IMR-90 (cell line): ENCODE measurements around the gene MROH8. TPM values are rescaled to one million over a fixed set of nuclear protein-coding genes. Genes with fewer than 3 reads are reported as not detected.

ENCODE experiments used
- ATAC-seq: fragments of 200-7000 bp; cut with Tn5 transposase; 2 replicates; pipeline ENCODE4 v1.9.1; 2020; ENCODE audit warnings: low read depth, mild to moderate bottlenecking, moderate library complexity
- BruUV-seq: library from RNA; stranded (reverse); fragments of 400-500 nt; replicated peaks from 2 replicates; lab custom pipeline; 2021; lab: Mats Ljungman, UMichigan
- CTCF ChIA-PET: fragments of 300-600 bp; formaldehyde crosslinking; extraction: SDS; loops from one replicate; lab custom pipeline; 2021; ENCODE audit warnings: antibody characterized with exemption; lab: Yijun Ruan, JAX
- POLR2A ChIA-PET: fragments of 300-600 bp; sonication (Branson Sonifier 250); formaldehyde crosslinking; loops from one replicate; lab custom pipeline; 2022; ENCODE audit warnings: antibody characterized with exemption; ENCODE audit not compliant: unreplicated experiment; lab: Charles Lee
- DNase-seq: peaks from one replicate; pipeline ENCODE4 v3.0.0; 2013
- H2AFZ ChIP-seq: replicated peaks from 2 replicates; pipeline ENCODE3; 2013; ENCODE audit warnings: low read length, mild to moderate bottlenecking; ENCODE audit not compliant: poor library complexity
- H2AK5ac ChIP-seq: 2 replicates; pipeline ENCODE4 v1.6.1; 2013; ENCODE audit warnings: low read depth, low read length, inconsistent platforms
- H2AK9ac ChIP-seq: replicated peaks from 2 replicates; pipeline ENCODE3; 2013; ENCODE audit warnings: mild to moderate bottlenecking, low read depth, low read length, moderate library complexity; ENCODE audit not compliant: poor library complexity
- H2BK120ac ChIP-seq: 2 replicates; pipeline ENCODE4 v1.6.1; 2013; ENCODE audit warnings: low read depth, low read length, inconsistent platforms
- H2BK15ac ChIP-seq: 3 replicates; pipeline ENCODE4 v1.6.1; 2013; ENCODE audit warnings: low read depth, low read length, inconsistent platforms
- H2BK20ac ChIP-seq: 2 replicates; pipeline ENCODE4 v1.6.1; 2013; ENCODE audit warnings: low read depth, mild to moderate bottlenecking, inconsistent platforms, low read length, moderate library complexity
- H2BK5ac ChIP-seq: 2 replicates; pipeline ENCODE4 v1.6.1; 2013; ENCODE audit warnings: mild to moderate bottlenecking, low read depth, low read length, inconsistent platforms; ENCODE audit not compliant: poor library complexity, severe bottlenecking
- H3K14ac ChIP-seq: replicated peaks from 2 replicates; pipeline ENCODE4 v1.6.1; 2013; ENCODE audit warnings: low read depth, low read length, inconsistent platforms
- H3K18ac ChIP-seq: 2 replicates; pipeline ENCODE4 v1.6.1; 2013; ENCODE audit warnings: low read depth, low read length, control low read depth
- H3K23ac ChIP-seq: 2 replicates; pipeline ENCODE4 v1.6.1; 2013; ENCODE audit warnings: low read depth, low read length, inconsistent platforms
- H3K27ac ChIP-seq: 2 replicates; pipeline ENCODE4 v1.5.1; 2013; ENCODE audit warnings: mild to moderate bottlenecking, control low read depth, low read length; ENCODE audit not compliant: insufficient read depth
- H3K27me3 ChIP-seq: 2 replicates; pipeline ENCODE4 v1.6.1; 2013; ENCODE audit warnings: low read length; ENCODE audit not compliant: control insufficient read depth, insufficient read depth
- H3K36me3 ChIP-seq: 2 replicates; pipeline ENCODE4 v1.6.1; 2013; ENCODE audit warnings: low read length, mixed read lengths; ENCODE audit not compliant: control insufficient read depth, insufficient read depth
- H3K4ac ChIP-seq: 2 replicates; pipeline ENCODE4 v1.6.1; 2013; ENCODE audit warnings: low read depth, low read length, inconsistent platforms
- H3K4me1 ChIP-seq: 2 replicates; pipeline ENCODE4 v1.6.1; 2013; ENCODE audit warnings: low read length, mixed read lengths; ENCODE audit not compliant: control insufficient read depth, insufficient read depth
- H3K4me2 ChIP-seq: 2 replicates; pipeline ENCODE4 v1.6.1; 2013; ENCODE audit warnings: low read depth, mild to moderate bottlenecking, control low read depth, low read length, moderate library complexity
- H3K4me3 ChIP-seq: 2 replicates; pipeline ENCODE4 v1.5.1; 2013; ENCODE audit warnings: low read depth, mild to moderate bottlenecking, control low read depth, low read length, moderate library complexity; ENCODE audit not compliant: insufficient read depth
- H3K56ac ChIP-seq: 2 replicates; pipeline ENCODE4 v1.6.1; 2013; ENCODE audit warnings: low read length, inconsistent platforms; ENCODE audit not compliant: insufficient read depth; ENCODE audit errors: extremely low read depth
- H3K79me1 ChIP-seq, 2 experiments: 2 replicates each; pipeline ENCODE4 v1.6.1; 2013; ENCODE audit warnings: low read length in 2 of 2, inconsistent platforms in 1 of 2, low read depth in 1 of 2
- H3K9ac ChIP-seq: 2 replicates; pipeline ENCODE4 v1.6.1; 2013; ENCODE audit warnings: low read depth, low read length, control low read depth
- H3K9me1 ChIP-seq: 2 replicates; pipeline ENCODE4 v1.6.1; 2013; ENCODE audit warnings: low read length, inconsistent platforms; ENCODE audit not compliant: insufficient read depth
- H3K9me3 ChIP-seq: 2 replicates; pipeline ENCODE4 v1.6.1; 2013; ENCODE audit warnings: low read length; ENCODE audit not compliant: control insufficient read depth, insufficient read depth
- H4K20me1 ChIP-seq: 2 replicates; pipeline ENCODE4 v1.6.1; 2013; ENCODE audit warnings: low read length, inconsistent platforms; ENCODE audit not compliant: insufficient read depth
- H4K5ac ChIP-seq: 2 replicates; pipeline ENCODE4 v1.6.1; 2013; ENCODE audit warnings: mild to moderate bottlenecking, low read depth, low read length, control low read depth
- H4K8ac ChIP-seq, 2 experiments: 2 replicates each; pipeline ENCODE4 v1.6.1; 2013; ENCODE audit warnings: low read depth in 2 of 2, low read length in 2 of 2, control low read depth in 1 of 2, inconsistent platforms in 1 of 2
- H4K91ac ChIP-seq: 2 replicates; pipeline ENCODE4 v1.6.1; 2013; ENCODE audit warnings: low read depth, low read length, inconsistent platforms; ENCODE audit not compliant: insufficient read depth
- BHLHE40 ChIP-seq: fragments of 150-350 bp; IDR thresholded peaks from 2 replicates; pipeline ENCODE4 v1.6.1; 2016; ENCODE audit warnings: mild to moderate bottlenecking, low read depth, low read length
- CEBPB ChIP-seq: IDR thresholded peaks from 2 replicates; pipeline ENCODE4 v1.6.1; 2012; ENCODE audit warnings: low read depth, low read length, improper control_type of control experiment
- CHD1 ChIP-seq: IDR thresholded peaks from 2 replicates; pipeline ENCODE4 v1.6.1; 2012; ENCODE audit warnings: low read depth, low read length, improper control_type of control experiment
- FOS ChIP-seq: fragments of 150-350 bp; IDR thresholded peaks from 2 replicates; pipeline ENCODE4 v1.6.1; 2016; ENCODE audit warnings: low read depth, low read length
- MAFK ChIP-seq: IDR thresholded peaks from 2 replicates; pipeline ENCODE4 v1.6.1; 2012; ENCODE audit warnings: low read depth, low read length, improper control_type of control experiment
- MAZ ChIP-seq: IDR thresholded peaks from 2 replicates; pipeline ENCODE4 v1.6.1; 2012; ENCODE audit warnings: low read depth, mild to moderate bottlenecking, low read length, improper control_type of control experiment, moderate library complexity, borderline replicate concordance
- MXI1 ChIP-seq: IDR thresholded peaks from 2 replicates; pipeline ENCODE4 v1.6.1; 2012; ENCODE audit warnings: low read depth, mild to moderate bottlenecking, low read length, moderate library complexity, borderline replicate concordance
- NFE2L2 ChIP-seq: fragments of 150-350 bp; IDR thresholded peaks from 2 replicates; pipeline ENCODE4 v1.6.1; 2016; ENCODE audit warnings: low read depth, mild to moderate bottlenecking, low read length
- POLR2A ChIP-seq: IDR thresholded peaks from 2 replicates; pipeline ENCODE4 v1.6.1; 2012; ENCODE audit warnings: mild to moderate bottlenecking, low read depth, low read length
- RAD21 ChIP-seq: IDR thresholded peaks from 2 replicates; pipeline ENCODE4 v1.6.1; 2012; ENCODE audit warnings: low read length, improper control_type of control experiment
- RCOR1 ChIP-seq: IDR thresholded peaks from 2 replicates; pipeline ENCODE4 v1.6.1; 2012; ENCODE audit warnings: mild to moderate bottlenecking, low read length, improper control_type of control experiment; ENCODE audit not compliant: insufficient replicate concordance
- RFX5 ChIP-seq: IDR thresholded peaks from 2 replicates; pipeline ENCODE4 v1.8.0; 2012; ENCODE audit warnings: low read depth, mild to moderate bottlenecking, low read length, moderate library complexity
- SMC3 ChIP-seq: fragments of 150-350 bp; IDR thresholded peaks from 2 replicates; pipeline ENCODE4 v1.6.1; 2016; ENCODE audit warnings: low read depth, mild to moderate bottlenecking, antibody characterized with exemption, low read length, moderate library complexity
- WGBS, 2 experiments: methylation state at CpG; one replicate each; pipeline versions ENCODE4 v1.1.5 to v1.1.7; 2013; ENCODE audit warnings: missing lambda C conversion rate in 2 of 2; ENCODE audit not compliant: insufficient read length in 1 of 2; ENCODE audit errors: extremely low coverage in 2 of 2; 5-methylcytosine and 5-hydroxymethylcytosine counted together
- dilution Hi-C: fragments of 300-500 bp; cut with HindIII; formaldehyde crosslinking; loops from one replicate; pipeline ENCODE4 v1.14.3; 2018; ENCODE audit warnings: low sequenced_read_pairs; ENCODE audit not compliant: unreplicated experiment
- in situ Hi-C: fragments of 300-500 bp; cut with MboI; formaldehyde crosslinking; loops from 3 replicates; pipeline ENCODE4 v1.14.3; 2019; ENCODE audit warnings: low sequenced_read_pairs, inconsistent platforms, mixed read lengths
- intact Hi-C: fragments of 100-400 bp; cut with micrococcal nuclease; formaldehyde crosslinking; loops from 2 replicates; pipeline ENCODE4 v1.10.0; 2022
- polyA plus RNA-seq, 3 experiments: library from polyadenylated mRNA; depleted of rRNA; stranded (reverse); fragments of >200 nt; gene quantifications; 2 replicates each; pipeline ENCODE4 v1.2.3, GENCODE V29; 2012; ENCODE audit warnings: low replicate concordance in 1 of 3
- total RNA-seq: library from RNA; depleted of rRNA; stranded (reverse); fragments of >200 nt; gene quantifications from 2 replicates; pipeline ENCODE4 v1.2.3, GENCODE V29; 2012
- TF ChIP-seq, protein P1 (sequence below): fragments of 150-350 bp; IDR thresholded peaks from 2 replicates; pipeline ENCODE4 v1.6.1; 2017; ENCODE audit warnings: mild to moderate bottlenecking, antibody characterized with exemption, low read length, low read depth
- TF ChIP-seq, protein P2 (sequence below): fragments of 150-350 bp; IDR thresholded peaks from 2 replicates; pipeline ENCODE4 v1.6.1; 2016; ENCODE audit warnings: low read depth, mild to moderate bottlenecking, low read length, moderate library complexity, borderline replicate concordance
- TF ChIP-seq, protein P3 (sequence below): conservative IDR thresholded peaks from 2 replicates; pipeline ENCODE4 v1.5.1; 2012; ENCODE audit warnings: mild to moderate bottlenecking, low read depth, low read length, improper control_type of control experiment

Gene MROH8
- total and polyA plus RNA-seq, 2 of the 4 experiments (the other 2 are of a cell fraction) = 1.3 to 1.8 TPM

DNA sequence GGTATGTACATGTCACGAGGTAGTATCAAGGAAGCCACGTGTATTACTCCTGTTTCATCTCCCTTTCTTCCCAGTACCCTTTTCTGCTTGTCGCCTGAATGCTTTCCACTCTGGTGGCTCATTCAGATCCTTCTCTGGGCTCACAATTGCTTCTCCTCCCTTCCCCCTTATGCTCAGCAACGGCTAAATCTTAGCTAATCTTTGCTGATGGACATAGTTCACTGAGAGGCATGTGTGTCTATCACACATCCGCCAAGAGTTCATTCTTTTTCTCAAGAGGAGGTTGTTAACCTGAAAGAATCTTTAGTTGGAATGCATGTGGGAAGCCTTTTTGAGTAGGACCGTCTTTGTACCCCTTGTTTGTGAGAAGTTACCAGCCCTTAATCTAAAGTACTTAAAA is 25.8 kb upstream of the MROH8 start:
- Histone ChIP-seq H3K14ac (no peak overlapping the region), H2AK5ac (no peak overlapping the region), H3K27me3 (no peaks in the 10 kb centered on the region), H3K56ac (no peak overlapping the region), H3K9me3 (no peaks in the 10 kb centered on the region), H3K4me3 (no peak overlapping the region), H4K20me1 (peaks cover 26% of the 10 kb centered on the region), H3K9me1 (peaks cover 30% of the 10 kb centered on the region), H3K4ac (no peak overlapping the region), H3K18ac (no peak overlapping the region), H2BK120ac (no peak overlapping the region), H3K4me1 (peaks cover 3% of the 10 kb centered on the region), H3K23ac (no peak overlapping the region), H3K9ac (no peak overlapping the region), H4K91ac (0 out of 2 replicates have a peak overlapping the region, but pooled peaks have one; percentile 10), H3K27ac (no peak overlapping the region), H3K4me2 (no peak overlapping the region), H3K79me1 (peaks cover 44 to 55% of the 10 kb centered on the region in 2 experiments), H4K8ac (no peak overlapping the region), H2BK20ac (no peak overlapping the region), H2AFZ (no peak overlapping the region), H4K5ac (no peak overlapping the region), H2BK5ac (no peak overlapping the region), H2AK9ac (no peak overlapping the region), H2BK15ac (no peak overlapping the region), H3K36me3 (peaks cover 47% of the 10 kb centered on the region)
- intact Hi-C loops (no loop called here), dilution Hi-C loops (no loop called here), in situ Hi-C loops (loop anchor here (10.0 kb wide), 1 partner anchor 180 kb away; no protein-coding TSS in a partner anchor)
- no TSS peak for BruUV-seq
- DNase-seq = no peak
- 90% methylated on average over 2 of the region's 6 CpGs; no CpG with 5 or more reads in 1 of the 2 experiments for WGBS, 2 experiments
- CTCF ChIA-PET = no interaction called here
- ATAC-seq = no peak
- POLR2A ChIA-PET = no interaction called here
- TF ChIP-seq, protein P1, sequence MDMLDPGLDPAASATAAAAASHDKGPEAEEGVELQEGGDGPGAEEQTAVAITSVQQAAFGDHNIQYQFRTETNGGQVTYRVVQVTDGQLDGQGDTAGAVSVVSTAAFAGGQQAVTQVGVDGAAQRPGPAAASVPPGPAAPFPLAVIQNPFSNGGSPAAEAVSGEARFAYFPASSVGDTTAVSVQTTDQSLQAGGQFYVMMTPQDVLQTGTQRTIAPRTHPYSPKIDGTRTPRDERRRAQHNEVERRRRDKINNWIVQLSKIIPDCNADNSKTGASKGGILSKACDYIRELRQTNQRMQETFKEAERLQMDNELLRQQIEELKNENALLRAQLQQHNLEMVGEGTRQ = no peak
- TF ChIP-seq MAFK (no peak), MAZ (no peak), NFE2L2 (no peak), BHLHE40 (no peak), MXI1 (no peak), FOS (no peak), RCOR1 (no peak), RFX5 (no peak), CHD1 (no peak), RAD21 (no peak), SMC3 (no peak), POLR2A (no peak), CEBPB (no peak)
- TF ChIP-seq, protein P2, sequence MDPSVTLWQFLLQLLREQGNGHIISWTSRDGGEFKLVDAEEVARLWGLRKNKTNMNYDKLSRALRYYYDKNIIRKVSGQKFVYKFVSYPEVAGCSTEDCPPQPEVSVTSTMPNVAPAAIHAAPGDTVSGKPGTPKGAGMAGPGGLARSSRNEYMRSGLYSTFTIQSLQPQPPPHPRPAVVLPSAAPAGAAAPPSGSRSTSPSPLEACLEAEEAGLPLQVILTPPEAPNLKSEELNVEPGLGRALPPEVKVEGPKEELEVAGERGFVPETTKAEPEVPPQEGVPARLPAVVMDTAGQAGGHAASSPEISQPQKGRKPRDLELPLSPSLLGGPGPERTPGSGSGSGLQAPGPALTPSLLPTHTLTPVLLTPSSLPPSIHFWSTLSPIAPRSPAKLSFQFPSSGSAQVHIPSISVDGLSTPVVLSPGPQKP = no peak
- TF ChIP-seq, protein P3, sequence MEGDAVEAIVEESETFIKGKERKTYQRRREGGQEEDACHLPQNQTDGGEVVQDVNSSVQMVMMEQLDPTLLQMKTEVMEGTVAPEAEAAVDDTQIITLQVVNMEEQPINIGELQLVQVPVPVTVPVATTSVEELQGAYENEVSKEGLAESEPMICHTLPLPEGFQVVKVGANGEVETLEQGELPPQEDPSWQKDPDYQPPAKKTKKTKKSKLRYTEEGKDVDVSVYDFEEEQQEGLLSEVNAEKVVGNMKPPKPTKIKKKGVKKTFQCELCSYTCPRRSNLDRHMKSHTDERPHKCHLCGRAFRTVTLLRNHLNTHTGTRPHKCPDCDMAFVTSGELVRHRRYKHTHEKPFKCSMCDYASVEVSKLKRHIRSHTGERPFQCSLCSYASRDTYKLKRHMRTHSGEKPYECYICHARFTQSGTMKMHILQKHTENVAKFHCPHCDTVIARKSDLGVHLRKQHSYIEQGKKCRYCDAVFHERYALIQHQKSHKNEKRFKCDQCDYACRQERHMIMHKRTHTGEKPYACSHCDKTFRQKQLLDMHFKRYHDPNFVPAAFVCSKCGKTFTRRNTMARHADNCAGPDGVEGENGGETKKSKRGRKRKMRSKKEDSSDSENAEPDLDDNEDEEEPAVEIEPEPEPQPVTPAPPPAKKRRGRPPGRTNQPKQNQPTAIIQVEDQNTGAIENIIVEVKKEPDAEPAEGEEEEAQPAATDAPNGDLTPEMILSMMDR = no peak
